CD14-positive monocyte (primary cell): ENCODE data around the gene HSPA1L. TPM values are rescaled to one million over a fixed set of nuclear protein-coding genes. Genes with fewer than 3 reads are reported as not detected.

Experiments
- DNase-seq, 3 donors: peaks; one replicate each; pipeline ENCODE4 v3.0.0-alpha.2; 2011 to 2022
- H2AFZ ChIP-seq: 2 replicates; pipeline ENCODE4 v1.6.0; 2012; ENCODE audit warnings: mild to moderate bottlenecking, low read depth, low read length, inconsistent platforms; ENCODE audit not compliant: insufficient read depth, poor library complexity, severe bottlenecking
- H3K27ac ChIP-seq, 2 donors: 1 replicate in 1 of 2; 2 replicates in 1 of 2; pipeline ENCODE4 v1.5.1; 2012 to 2013; ENCODE audit warnings: low read length in 2 of 2, control low read depth in 1 of 2, inconsistent platforms in 1 of 2, low read depth in 1 of 2, mild to moderate bottlenecking in 1 of 2
- H3K27me3 ChIP-seq, 2 donors: one replicate each; pipeline versions ENCODE4 v1.6.0 to v1.6.1; 2011 to 2013; ENCODE audit warnings: low read length in 2 of 2; ENCODE audit not compliant: control insufficient read depth in 2 of 2, insufficient read depth in 2 of 2
- H3K36me3 ChIP-seq, 2 donors: replicated peaks in 1 of 2; 1 replicate in 1 of 2; 2 replicates in 1 of 2; pipeline versions ENCODE4 v1.5.1 to v1.6.1; 2012 to 2013; ENCODE audit warnings: low read length in 2 of 2, control low read depth in 1 of 2, inconsistent platforms in 1 of 2, mild to moderate bottlenecking in 1 of 2; ENCODE audit not compliant: insufficient read depth in 2 of 2, control insufficient read depth in 1 of 2
- H3K4me1 ChIP-seq, 2 donors: 1 replicate in 1 of 2; 2 replicates in 1 of 2; pipeline versions ENCODE4 v1.5.1 to v1.6.1; 2012 to 2013; ENCODE audit warnings: low read length in 2 of 2, control low read depth in 1 of 2, inconsistent platforms in 1 of 2, mild to moderate bottlenecking in 1 of 2, moderate library complexity in 1 of 2; ENCODE audit not compliant: insufficient read depth in 2 of 2, control insufficient read depth in 1 of 2
- H3K4me2 ChIP-seq: replicated peaks from 2 replicates; pipeline ENCODE3; 2012; ENCODE audit warnings: low read length, moderate library complexity, mild to moderate bottlenecking; ENCODE audit not compliant: poor library complexity, severe bottlenecking; ENCODE audit errors: extremely low read depth
- H3K4me3 ChIP-seq, 3 experiments: fragments of 200-600 bp in 1 of 3; sonication (generic) in 1 of 3; replicated peaks in 1 of 3; 1 replicate in 2 of 3; 2 replicates in 1 of 3; pipeline ENCODE4 v1.5.1; 2011 to 2013; ENCODE audit warnings: low read length in 3 of 3, mild to moderate bottlenecking in 3 of 3, control low read depth in 2 of 3, low read depth in 2 of 3, inconsistent platforms in 1 of 3, moderate library complexity in 1 of 3
- H3K79me2 ChIP-seq: 2 replicates; pipeline ENCODE4 v1.6.0; 2012; ENCODE audit warnings: mild to moderate bottlenecking, control low read depth, inconsistent platforms, low read length, moderate library complexity; ENCODE audit not compliant: insufficient read depth
- H3K9ac ChIP-seq: 2 replicates; pipeline ENCODE4 v1.6.0; 2017; ENCODE audit warnings: low read length, mild to moderate bottlenecking; ENCODE audit not compliant: insufficient read depth, poor library complexity, severe bottlenecking
- H3K9me3 ChIP-seq, 2 donors: replicated peaks in 1 of 2; 1 replicate in 1 of 2; 2 replicates in 1 of 2; pipeline versions ENCODE4 v1.5.1 to v1.6.1; 2012 to 2013; ENCODE audit warnings: low read length in 2 of 2, control low read depth in 1 of 2; ENCODE audit not compliant: control insufficient read depth in 1 of 2, insufficient read depth in 1 of 2
- H4K20me1 ChIP-seq: 2 replicates; pipeline ENCODE4 v1.6.0; 2012; ENCODE audit warnings: mild to moderate bottlenecking, low read length, control low read depth, moderate library complexity; ENCODE audit not compliant: insufficient read depth
- H3K27ac Mint-ChIP-seq, 7 donors: one replicate each; pipeline ENCODE4 v1.8.0; 2020; ENCODE audit warnings: mild to moderate bottlenecking in 7 of 7, mixed read lengths in 7 of 7, moderate library complexity in 6 of 7, inconsistent platforms in 2 of 7
- H3K27me3 Mint-ChIP-seq, 3 donors: one replicate each; pipeline ENCODE4 v1.8.0; 2021 to 2022; ENCODE audit warnings: low read depth in 3 of 3, mild to moderate bottlenecking in 3 of 3, mixed read lengths in 3 of 3, moderate library complexity in 3 of 3, inconsistent platforms in 1 of 3
- H3K36me3 Mint-ChIP-seq, 2 donors: one replicate each; pipeline ENCODE4 v1.8.0; 2020; ENCODE audit warnings: mixed read lengths in 2 of 2, inconsistent platforms in 1 of 2, mild to moderate bottlenecking in 1 of 2
- H3K4me1 Mint-ChIP-seq: one replicate; pipeline ENCODE4 v1.8.0; 2020; ENCODE audit warnings: mild to moderate bottlenecking, mixed read lengths
- H3K4me3 Mint-ChIP-seq, 2 donors: one replicate each; pipeline ENCODE4 v1.8.0; 2020; ENCODE audit warnings: mild to moderate bottlenecking in 2 of 2, mixed read lengths in 2 of 2, moderate library complexity in 1 of 2
- H3K9me3 Mint-ChIP-seq, 7 donors: one replicate each; pipeline ENCODE4 v1.8.0; 2020 to 2022; ENCODE audit warnings: mixed read lengths in 7 of 7, mild to moderate bottlenecking in 6 of 7, moderate library complexity in 6 of 7, inconsistent platforms in 2 of 7
- WGBS: methylation state at CpG from one replicate; pipeline ENCODE4 v1.1.5; 2013; ENCODE audit warnings: missing lambda C conversion rate; ENCODE audit not compliant: insufficient coverage; 5-methylcytosine and 5-hydroxymethylcytosine counted together
- intact Hi-C, 2 donors: fragments of 100-400 bp; cut with micrococcal nuclease; formaldehyde crosslinking; loops; one replicate each; pipeline versions ENCODE4 v1.15.0 to v1.15.1; 2023
- polyA plus RNA-seq, 3 donors: library from polyadenylated mRNA; depleted of rRNA in 1 of 3; unstranded in 2 of 3; stranded (reverse) in 1 of 3; fragments of 300-500 nt in 2 of 3; fragments of >200 nt in 1 of 3; fragmentation: Illumina TruSeq in 2 of 3; gene quantifications; 1 replicate in 2 of 3; 2 replicates in 1 of 3; pipeline ENCODE4 v1.2.3, GENCODE V29; 2012 to 2021
- TF ChIP-seq, protein P1 (sequence below): fragments of 200-600 bp; IDR thresholded peaks from one replicate; pipeline ENCODE4 v1.8.0; 2022; ENCODE audit warnings: antibody characterized with exemption, mild to moderate bottlenecking

HSPA1L gene
- polyA plus RNA-seq, 3 donors = 0.53 to 0.72 (median 0.55) TPM

DNA sequence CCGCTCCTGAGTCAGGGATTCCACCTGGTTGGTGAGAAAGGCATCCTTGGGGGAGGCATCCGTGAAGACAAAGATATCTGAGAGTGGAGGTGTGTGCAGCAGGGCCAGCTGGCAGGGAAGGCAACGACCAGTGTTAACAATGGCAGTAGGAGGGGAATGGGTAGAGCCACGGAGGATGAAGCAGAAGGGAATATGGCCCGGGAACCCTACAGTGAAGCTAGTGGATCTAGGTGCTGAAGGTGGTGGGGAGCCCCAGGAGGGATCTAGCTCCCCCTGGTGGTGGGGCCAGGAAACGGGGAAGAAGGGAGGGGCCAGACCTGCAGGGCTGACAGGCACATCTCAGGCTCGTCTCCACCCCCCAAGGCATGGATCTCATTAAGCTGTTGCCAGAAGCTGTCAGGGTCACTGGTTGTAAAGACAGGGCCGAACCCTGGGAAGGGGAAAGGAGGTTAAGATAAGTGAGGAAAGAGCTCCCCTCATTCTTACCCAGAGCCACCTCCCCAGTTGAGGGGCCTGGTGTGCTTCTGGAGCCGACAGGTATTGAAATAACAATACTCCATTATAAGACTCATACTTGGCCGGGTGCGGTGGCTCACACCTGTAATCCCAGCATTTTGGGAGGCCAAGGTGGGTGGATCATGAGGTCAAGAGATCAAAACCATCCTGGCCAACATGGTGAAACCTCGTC lies 45.3 kb downstream of the HSPA1L start:
- peaks cover 29% of the 10 kb centered on the region for H3K4me1 Mint-ChIP-seq
- Histone ChIP-seq H3K9me3 (no peaks in the 10 kb centered on the region), H3K36me3 (no peaks in the 10 kb centered on the region), H3K27me3 (no peaks in the 10 kb centered on the region), H3K4me1 (peaks cover 29 to 30% of the 10 kb centered on the region in 2 donors), H3K9ac (no peak overlapping the region), H3K4me3 (peak overlapping the region in 1 of 3 experiments; percentile 55), H3K4me2 (peak overlapping the region; percentile 59), H3K79me2 (no peaks in the 10 kb centered on the region), H3K27ac (peak overlapping the region; percentile 82 to 88), H2AFZ (no peak overlapping the region), H4K20me1 (no peaks in the 10 kb centered on the region)
- peak overlapping the region; percentile 91 to 96 (median 94) for H3K27ac Mint-ChIP-seq
- H3K36me3 Mint-ChIP-seq = peaks cover 0 to 3% of the 10 kb centered on the region in 2 donors
- TF ChIP-seq, protein P1, sequence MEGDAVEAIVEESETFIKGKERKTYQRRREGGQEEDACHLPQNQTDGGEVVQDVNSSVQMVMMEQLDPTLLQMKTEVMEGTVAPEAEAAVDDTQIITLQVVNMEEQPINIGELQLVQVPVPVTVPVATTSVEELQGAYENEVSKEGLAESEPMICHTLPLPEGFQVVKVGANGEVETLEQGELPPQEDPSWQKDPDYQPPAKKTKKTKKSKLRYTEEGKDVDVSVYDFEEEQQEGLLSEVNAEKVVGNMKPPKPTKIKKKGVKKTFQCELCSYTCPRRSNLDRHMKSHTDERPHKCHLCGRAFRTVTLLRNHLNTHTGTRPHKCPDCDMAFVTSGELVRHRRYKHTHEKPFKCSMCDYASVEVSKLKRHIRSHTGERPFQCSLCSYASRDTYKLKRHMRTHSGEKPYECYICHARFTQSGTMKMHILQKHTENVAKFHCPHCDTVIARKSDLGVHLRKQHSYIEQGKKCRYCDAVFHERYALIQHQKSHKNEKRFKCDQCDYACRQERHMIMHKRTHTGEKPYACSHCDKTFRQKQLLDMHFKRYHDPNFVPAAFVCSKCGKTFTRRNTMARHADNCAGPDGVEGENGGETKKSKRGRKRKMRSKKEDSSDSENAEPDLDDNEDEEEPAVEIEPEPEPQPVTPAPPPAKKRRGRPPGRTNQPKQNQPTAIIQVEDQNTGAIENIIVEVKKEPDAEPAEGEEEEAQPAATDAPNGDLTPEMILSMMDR = peak; percentile 78
- H3K9me3 Mint-ChIP-seq = peaks cover 0 to 1% (median 0%) of the 10 kb centered on the region in 7 donors
- DNase-seq = peak; percentile 66 to 79 (median 79)
- intact Hi-C loops = loop anchor here (2.0 to 5.0 kb wide), 5 partner anchors 25 to 93 kb away; partner anchors contain the start of gene VARS1 (in 1 of the 2)
- H3K4me3 Mint-ChIP-seq = no peak overlapping the region
- WGBS = 86% methylated on average over 3 of the region's 12 CpGs
- H3K27me3 Mint-ChIP-seq = peaks cover 0 to 11% (median 3%) of the 10 kb centered on the region in 3 donors

DNA sequence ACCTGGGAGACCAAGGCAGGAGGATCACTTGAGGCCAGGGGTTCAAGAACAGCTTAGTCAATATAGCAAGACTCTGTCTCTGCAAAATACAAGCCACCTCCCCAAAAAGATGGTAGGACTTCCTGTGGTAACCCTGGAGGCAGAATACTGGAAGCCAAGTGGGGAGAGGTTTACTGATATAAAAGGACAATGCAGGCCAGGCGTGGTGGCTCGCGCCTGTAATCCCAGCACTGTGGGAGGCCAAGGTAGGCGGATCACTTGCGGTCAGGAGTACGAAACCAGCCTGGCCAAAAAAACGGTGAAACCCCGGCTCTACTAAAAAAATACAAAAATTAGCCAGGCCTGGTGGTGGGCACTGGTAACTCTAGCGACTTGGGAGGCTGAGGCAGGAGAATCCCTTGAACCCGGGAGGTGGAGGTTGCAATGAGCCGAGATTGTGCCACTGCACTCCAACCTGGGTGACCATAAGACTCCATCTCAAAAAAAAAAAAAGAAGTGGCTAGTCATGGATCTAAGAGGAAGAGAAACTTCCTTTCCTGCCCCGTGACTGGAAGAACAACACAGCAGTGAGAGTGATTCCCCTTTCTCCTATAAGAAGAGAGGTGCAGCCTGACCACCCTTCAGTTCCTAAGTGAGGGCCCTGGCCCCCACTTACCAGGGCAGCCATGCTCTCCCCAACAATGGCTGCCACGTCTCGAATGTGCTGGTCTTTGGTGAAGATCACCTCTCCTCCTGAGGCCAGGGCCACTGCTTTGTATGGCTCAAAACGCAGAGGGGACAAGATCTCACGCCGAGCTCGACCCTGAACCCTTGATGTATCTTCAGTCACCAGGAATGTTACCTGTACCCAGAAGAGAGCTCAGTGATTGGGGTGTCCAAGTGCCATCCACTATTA lies 46.5 kb downstream of the HSPA1L start:
- WGBS = 76% methylated on average over 6 of the region's 18 CpGs
- intact Hi-C loops = loop anchor here (2.0 to 5.0 kb wide), 5 partner anchors 26 to 91 kb away; partner anchors contain the start of gene VARS1 (in 1 of the 2)

More for the DNA sequence above, 46.5 kb downstream of the HSPA1L start:
- peak overlapping the region; percentile 68 for H2AFZ ChIP-seq
- H3K27me3 Mint-ChIP-seq = peaks cover 0 to 11% (median 4%) of the 10 kb centered on the region in 3 donors
- peak overlapping the region; percentile 59 for H3K4me2 ChIP-seq
- TF ChIP-seq, protein P1 = no peak
- no peaks in the 10 kb centered on the region for H4K20me1 ChIP-seq
- no peaks in the 10 kb centered on the region for H3K9me3 ChIP-seq
- peaks cover 0 to 1% (median 0%) of the 10 kb centered on the region in 7 donors for H3K9me3 Mint-ChIP-seq
- peak overlapping the region; percentile 27 to 71 for H3K4me3 Mint-ChIP-seq
- peak overlapping the region; percentile 91 to 96 (median 94) for H3K27ac Mint-ChIP-seq
- H3K9ac ChIP-seq = peak overlapping the region; percentile 41
- no peaks in the 10 kb centered on the region for H3K36me3 ChIP-seq
- H3K4me1 ChIP-seq = peaks cover 29 to 30% of the 10 kb centered on the region in 2 donors
- H3K36me3 Mint-ChIP-seq = peaks cover 3 to 6% of the 10 kb centered on the region in 2 donors
- no peaks in the 10 kb centered on the region for H3K79me2 ChIP-seq
- peaks cover 29% of the 10 kb centered on the region for H3K4me1 Mint-ChIP-seq
- H3K27me3 ChIP-seq = no peaks in the 10 kb centered on the region
- peak overlapping the region; percentile 82 to 88 for H3K27ac ChIP-seq
- peak; percentile 73 to 91 (median 87) for DNase-seq
- H3K4me3 ChIP-seq = peak overlapping the region in 1 of 3 experiments; percentile 55
